ENCODE results near the gene UGT1A9.

UGT1A9 gene

DNA sequence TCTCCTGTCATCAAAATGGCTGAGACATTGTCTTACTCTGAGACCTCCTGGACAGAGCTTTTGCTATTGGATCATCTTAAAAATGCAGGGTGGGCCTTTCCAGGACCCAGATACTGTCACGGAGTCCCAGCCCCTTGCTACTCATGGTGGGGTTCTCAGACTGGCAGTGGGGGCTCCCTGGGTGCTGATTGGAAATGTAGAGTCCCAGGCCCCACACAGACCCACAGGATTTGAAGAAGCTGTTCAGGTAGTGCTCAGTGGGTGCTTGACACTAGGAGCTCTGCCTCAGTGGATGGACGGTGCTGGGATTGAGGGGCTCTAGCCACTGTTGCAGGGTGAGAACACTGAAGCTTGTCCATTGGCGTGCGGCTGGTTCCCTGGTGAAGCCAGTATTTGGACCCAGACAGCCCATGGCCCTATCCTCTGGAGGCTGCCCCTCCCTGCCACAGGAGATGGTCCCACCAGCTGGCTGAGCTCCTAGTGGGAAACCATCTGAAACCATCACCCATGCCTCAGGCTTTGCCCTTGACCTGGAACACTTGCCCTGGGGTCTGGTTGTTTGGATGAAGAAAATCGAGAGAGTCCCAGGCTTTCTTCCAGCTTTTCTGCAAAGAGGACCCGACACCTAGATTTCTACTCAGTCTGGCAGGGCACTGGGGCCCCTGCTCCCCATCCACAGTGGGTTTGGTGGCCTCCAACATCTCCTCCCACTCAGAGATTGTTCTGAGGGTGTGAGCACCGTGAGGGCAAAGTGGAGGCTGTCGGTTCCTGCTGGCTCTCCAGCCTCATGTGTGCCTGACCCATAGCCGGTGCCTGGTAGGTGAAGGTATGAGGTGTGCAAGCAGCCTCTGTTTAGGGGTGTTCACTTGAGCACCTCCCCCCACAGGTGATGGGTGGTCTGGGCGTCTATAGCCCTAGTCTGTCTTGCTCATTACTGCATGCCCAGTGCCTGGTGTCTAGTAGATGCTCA, 136.6 kb downstream of the UGT1A9 start:
- no peaks in the 10 kb centered on the region for H3K36me3 Mint-ChIP-seq
- H3K9me3 Mint-ChIP-seq = no peaks in the 10 kb centered on the region
- DNase-seq (ENCODE audit: low spot score in 2 of 2) = no peak
- no peak for ATAC-seq (ENCODE audit: low read depth)
- no peak overlapping the region for H3K4me3 Mint-ChIP-seq
- H3K27ac Mint-ChIP-seq = no peak overlapping the region
- peaks cover 12% of the 10 kb centered on the region for H3K27me3 Mint-ChIP-seq
- H3K4me1 Mint-ChIP-seq = no peaks in the 10 kb centered on the region

DNA sequence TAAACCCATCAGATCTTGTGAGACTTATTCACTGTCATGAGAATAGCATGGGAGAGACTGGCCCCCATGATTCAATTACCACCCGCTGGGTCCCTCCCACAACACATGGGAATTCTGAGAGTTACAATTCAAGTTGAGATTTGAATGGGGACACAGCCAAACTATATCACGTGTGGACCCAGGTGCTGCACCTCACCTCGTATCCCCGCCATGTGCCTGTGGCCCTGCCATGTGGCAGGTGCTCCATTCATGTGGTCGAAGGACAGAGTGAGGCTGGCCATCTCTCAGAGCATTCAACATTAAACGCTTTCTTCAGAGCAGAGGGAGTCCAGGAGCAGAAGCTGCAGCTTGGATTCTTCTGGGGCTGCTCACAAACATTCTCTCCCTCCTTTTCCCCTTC, 138.7 kb downstream of the UGT1A9 start:
- no peaks in the 10 kb centered on the region for H3K9me3 Mint-ChIP-seq

DNA sequence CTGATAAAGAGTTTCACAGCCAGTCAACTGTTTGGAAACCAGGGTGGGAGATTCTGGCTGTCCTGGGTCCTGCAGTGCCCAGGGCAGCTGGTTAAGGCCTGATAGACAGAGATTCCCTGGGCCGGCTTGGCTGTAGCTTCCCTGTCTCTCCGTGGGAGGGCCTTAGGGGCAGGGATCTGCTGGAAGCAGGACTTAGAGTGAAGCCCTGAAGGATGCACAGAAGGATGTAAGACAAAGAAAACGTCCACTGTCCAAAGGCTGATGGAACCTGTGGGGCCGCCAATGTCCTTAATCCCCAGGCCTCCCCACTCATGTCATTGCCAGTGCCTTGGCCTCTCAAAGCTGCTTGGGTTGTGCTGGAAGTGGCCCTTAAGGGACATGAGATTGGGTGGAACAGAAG, 139.4 kb downstream of the UGT1A9 start:
- DNase-seq (ENCODE audit: low spot score in 2 of 2) = no peak
- no peak for ATAC-seq (ENCODE audit: low read depth)
- Mint-ChIP-seq H3K36me3 (no peaks in the 10 kb centered on the region), H3K4me1 (no peaks in the 10 kb centered on the region), H3K27me3 (peaks cover 8% of the 10 kb centered on the region), H3K27ac (no peak overlapping the region), H3K9me3 (no peaks in the 10 kb centered on the region), H3K4me3 (no peak overlapping the region)

More for the DNA sequence above, 138.7 kb downstream of the UGT1A9 start:
- DNase-seq (ENCODE audit: low spot score in 2 of 2) (no peak), ATAC-seq (ENCODE audit: low read depth) (no peak)
- Mint-ChIP-seq H3K4me3 (no peak overlapping the region), H3K4me1 (no peaks in the 10 kb centered on the region), H3K36me3 (no peaks in the 10 kb centered on the region), H3K27me3 (peaks cover 8% of the 10 kb centered on the region), H3K27ac (no peak overlapping the region)

DNA sequence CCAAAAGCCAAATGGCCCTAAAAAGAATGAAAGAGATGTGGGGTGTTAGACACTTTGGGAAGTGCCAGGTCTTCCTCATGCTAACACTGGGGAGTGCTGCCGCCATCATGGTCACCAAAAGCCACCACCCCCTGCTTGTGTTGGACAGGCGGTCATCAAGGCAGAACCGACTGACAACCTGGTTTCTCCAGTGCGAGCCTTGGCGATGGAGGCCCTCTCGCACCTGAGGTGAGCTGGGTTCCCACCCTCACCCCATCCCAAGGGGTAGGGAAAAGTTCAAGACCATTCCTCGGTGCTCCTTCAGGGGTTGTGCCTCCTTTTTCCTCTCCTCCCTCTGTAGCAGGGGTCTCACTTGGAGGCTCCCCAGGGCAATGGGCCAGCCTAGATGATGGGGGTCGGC, 140.0 kb downstream of the UGT1A9 start:
- Mint-ChIP-seq H3K36me3 (no peaks in the 10 kb centered on the region), H3K9me3 (no peaks in the 10 kb centered on the region), H3K4me1 (no peaks in the 10 kb centered on the region), H3K4me3 (no peak overlapping the region), H3K27me3 (peaks cover 8% of the 10 kb centered on the region), H3K27ac (no peak overlapping the region)
- DNase-seq (ENCODE audit: low spot score in 2 of 2) (no peak), ATAC-seq (ENCODE audit: low read depth) (no peak)

DNA sequence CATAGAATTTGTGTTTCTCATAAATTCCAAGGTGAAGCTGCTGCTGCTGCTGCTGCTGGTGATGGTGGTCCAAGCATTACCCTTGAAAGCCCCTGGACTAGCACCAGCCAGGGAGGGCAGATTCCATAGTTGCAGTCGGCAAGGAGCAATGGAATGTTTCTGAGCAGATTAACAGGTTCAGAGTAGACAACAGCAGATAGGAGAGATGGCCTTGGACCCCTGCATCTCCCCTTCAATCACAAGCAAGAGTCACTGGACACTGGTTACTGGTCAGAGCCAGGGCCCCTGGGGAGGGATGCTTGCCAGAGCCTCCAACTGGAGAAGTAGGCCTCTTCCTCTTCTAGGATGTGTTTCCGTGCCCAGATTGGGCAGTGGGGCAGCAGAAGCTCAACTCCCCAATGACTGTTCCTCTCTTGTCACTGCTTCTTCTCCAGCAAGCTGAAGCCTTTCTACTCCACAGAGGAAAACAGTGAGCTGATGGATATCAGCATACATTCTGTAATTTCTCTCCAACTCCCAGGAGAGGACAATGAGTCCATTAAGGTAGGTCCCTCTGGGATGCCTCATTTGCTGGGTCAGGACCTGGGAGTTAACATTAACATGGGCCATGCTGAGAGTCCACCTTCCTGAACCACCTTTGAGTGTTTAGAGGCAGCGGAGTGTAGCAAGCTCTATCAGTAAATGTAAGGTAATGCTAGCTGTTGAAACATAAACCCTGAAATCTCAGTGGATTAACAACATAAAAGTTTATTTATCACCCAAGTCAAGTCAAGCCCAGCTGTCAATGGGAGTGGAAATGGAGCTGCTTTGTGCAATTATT, 141.7 kb downstream of the UGT1A9 start:
- Mint-ChIP-seq H3K27ac (no peak overlapping the region), H3K36me3 (no peaks in the 10 kb centered on the region), H3K4me1 (no peaks in the 10 kb centered on the region), H3K27me3 (peaks cover 13% of the 10 kb centered on the region), H3K4me3 (no peak overlapping the region), H3K9me3 (no peaks in the 10 kb centered on the region)
- DNase-seq (ENCODE audit: low spot score in 2 of 2) (no peak), ATAC-seq (ENCODE audit: low read depth) (no peak)

DNA sequence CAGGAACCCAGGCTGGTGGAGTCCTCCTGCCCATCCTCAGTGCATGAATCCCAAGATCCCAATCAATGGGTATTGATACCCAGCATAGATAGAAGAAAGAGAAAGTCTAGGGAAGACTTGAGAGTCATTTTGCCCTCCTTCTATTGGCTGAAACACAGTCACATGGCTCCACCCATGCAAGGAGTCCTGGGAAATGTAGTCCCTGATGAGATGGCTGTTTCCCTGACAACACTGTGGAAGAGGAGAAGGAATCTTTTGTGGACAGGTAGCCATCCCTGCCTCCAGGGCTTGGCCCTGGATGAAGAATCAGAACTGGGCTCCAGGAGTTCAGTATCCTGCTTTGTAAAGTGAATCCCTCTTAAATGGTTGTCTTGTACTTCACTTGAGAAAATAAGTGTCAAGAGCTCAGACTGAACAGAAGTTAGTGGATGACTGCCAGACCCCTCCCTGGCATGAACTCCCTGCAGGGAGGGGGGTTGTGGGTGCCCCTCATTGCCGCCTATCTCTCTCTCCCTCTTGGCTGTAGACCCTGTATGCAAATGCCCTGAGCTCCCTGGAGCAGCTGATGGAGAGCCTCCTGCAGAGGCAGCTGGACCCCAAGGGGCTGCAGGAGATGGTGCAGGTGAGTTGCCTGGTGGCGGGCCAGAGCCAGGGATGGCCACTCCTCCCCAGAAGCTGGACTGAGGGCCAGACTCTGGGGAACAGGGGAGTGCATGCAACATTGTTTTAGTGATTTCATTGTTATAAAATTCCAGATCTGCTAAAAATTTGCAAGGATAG, 142.5 kb downstream of the UGT1A9 start:
- Mint-ChIP-seq H3K27ac (no peak overlapping the region), H3K4me1 (no peaks in the 10 kb centered on the region), H3K4me3 (no peak overlapping the region), H3K27me3 (peaks cover 16% of the 10 kb centered on the region), H3K36me3 (no peaks in the 10 kb centered on the region), H3K9me3 (no peaks in the 10 kb centered on the region)
- no peak for ATAC-seq (ENCODE audit: low read depth)
- no peak for DNase-seq (ENCODE audit: low spot score in 2 of 2)

DNA sequence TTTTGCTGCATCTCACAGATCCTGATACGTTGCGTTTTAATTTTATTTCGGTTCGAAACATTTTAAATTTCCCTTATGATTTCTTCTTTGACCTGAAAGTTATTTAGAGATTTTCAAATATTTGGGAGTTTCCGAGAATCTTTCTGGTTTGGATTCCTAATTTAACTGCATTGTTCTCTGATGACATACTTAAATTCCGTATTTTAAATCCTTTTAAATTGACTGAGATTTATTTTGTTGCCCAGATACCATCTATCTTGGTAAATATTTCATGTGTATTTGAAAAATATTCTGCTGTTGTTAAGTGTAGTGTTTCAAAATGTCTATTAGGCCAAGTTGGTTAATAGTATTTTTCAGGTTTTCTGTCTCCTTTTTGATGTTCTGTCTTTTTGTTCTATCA, 144.2 kb downstream of the UGT1A9 start:
- no peak for ATAC-seq (ENCODE audit: low read depth)
- H3K36me3 Mint-ChIP-seq = no peaks in the 10 kb centered on the region
- H3K27ac Mint-ChIP-seq = no peak overlapping the region

DNA sequence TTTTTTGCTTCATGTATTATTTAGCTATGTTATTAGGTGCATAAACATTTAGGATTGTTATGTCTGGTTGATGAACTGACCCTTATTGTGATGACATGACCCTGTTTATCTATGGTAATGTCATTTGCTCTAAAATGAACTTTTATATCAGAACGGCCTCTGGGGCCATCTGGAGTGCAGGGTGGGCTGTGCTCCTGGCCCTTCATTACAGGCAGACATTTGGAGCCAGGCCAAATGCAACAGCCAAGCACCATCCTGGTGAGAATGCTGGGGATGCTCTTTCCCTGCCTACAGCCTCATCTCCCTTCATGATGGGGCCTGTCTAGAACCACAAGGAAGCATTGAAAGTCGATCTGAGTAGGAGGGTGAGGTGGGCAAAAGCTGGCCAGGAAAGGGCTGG, 144.6 kb downstream of the UGT1A9 start:
- H3K27ac Mint-ChIP-seq = no peak overlapping the region
- DNase-seq (ENCODE audit: low spot score in 2 of 2) (no peak), ATAC-seq (ENCODE audit: low read depth) (no peak)
- no peak overlapping the region for H3K4me3 Mint-ChIP-seq
- H3K4me1 Mint-ChIP-seq = no peaks in the 10 kb centered on the region
- H3K27me3 Mint-ChIP-seq = peaks cover 13% of the 10 kb centered on the region
- no peaks in the 10 kb centered on the region for H3K9me3 Mint-ChIP-seq
- H3K36me3 Mint-ChIP-seq = no peaks in the 10 kb centered on the region

More for the DNA sequence above, 144.2 kb downstream of the UGT1A9 start:
- H3K27me3 Mint-ChIP-seq = peaks cover 13% of the 10 kb centered on the region
- H3K4me3 Mint-ChIP-seq = no peak overlapping the region
- no peaks in the 10 kb centered on the region for H3K9me3 Mint-ChIP-seq
- DNase-seq (ENCODE audit: low spot score in 2 of 2) = no peak
- no peaks in the 10 kb centered on the region for H3K4me1 Mint-ChIP-seq

DNA sequence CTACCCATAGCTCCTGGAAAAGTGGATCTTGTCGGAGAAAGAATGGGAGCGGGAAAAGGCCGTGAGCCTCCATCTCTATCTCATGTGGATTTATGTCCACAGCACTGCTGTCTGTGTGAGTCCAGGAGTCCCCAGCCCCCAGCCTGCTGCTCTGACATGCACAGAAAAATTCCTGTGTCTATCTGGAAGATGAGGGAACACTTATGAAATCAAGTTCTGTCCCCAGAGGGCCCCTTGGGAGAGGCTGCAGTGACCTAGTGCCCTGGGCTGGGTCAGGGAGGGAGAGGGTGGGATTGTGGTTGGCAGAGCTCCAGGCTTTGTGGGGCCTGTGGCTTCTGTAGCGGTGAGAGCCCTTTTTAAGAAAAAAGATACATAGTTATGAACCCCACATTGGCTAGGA, 145.1 kb downstream of the UGT1A9 start:
- no peak overlapping the region for H3K27ac Mint-ChIP-seq
- DNase-seq (ENCODE audit: low spot score in 2 of 2) = no peak
- H3K9me3 Mint-ChIP-seq = no peaks in the 10 kb centered on the region
- no peaks in the 10 kb centered on the region for H3K36me3 Mint-ChIP-seq
- no peaks in the 10 kb centered on the region for H3K4me1 Mint-ChIP-seq
- no peak overlapping the region for H3K4me3 Mint-ChIP-seq
- H3K27me3 Mint-ChIP-seq = peaks cover 13% of the 10 kb centered on the region
- ATAC-seq (ENCODE audit: low read depth) = no peak

DNA sequence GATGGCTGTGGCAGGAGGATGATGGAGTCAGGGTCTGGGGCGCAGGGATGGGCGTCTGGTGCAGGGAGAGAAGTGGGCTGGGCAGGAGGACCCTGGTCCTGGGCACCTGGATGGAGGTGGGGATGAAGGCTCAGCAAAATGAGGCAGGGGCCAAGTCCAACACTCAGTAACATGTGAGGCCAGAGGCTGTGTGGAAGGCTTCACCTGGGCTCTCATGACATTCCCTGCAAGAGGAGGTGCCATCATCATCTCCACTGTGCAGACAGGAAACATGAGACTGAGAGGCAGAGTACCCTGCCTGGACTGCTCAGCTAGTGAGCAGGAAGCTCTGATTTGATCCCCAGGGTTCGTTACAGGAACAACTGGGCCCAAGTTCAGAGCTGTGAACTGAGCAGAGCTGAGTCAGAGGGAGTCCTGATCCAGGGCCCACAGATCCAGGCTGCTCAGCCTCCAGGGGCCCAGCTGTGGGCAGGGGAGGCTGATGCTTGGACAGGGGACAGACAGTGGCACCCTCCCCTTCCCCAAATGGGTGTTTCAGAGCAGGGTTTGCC, 145.7 kb downstream of the UGT1A9 start:
- H3K4me3 Mint-ChIP-seq = no peak overlapping the region
- no peak for ATAC-seq (ENCODE audit: low read depth)
- no peak for DNase-seq (ENCODE audit: low spot score in 2 of 2)
- H3K27me3 Mint-ChIP-seq = peaks cover 11% of the 10 kb centered on the region
- H3K36me3 Mint-ChIP-seq = no peaks in the 10 kb centered on the region
- H3K4me1 Mint-ChIP-seq = no peaks in the 10 kb centered on the region
- no peaks in the 10 kb centered on the region for H3K9me3 Mint-ChIP-seq
- no peak overlapping the region for H3K27ac Mint-ChIP-seq

DNA sequence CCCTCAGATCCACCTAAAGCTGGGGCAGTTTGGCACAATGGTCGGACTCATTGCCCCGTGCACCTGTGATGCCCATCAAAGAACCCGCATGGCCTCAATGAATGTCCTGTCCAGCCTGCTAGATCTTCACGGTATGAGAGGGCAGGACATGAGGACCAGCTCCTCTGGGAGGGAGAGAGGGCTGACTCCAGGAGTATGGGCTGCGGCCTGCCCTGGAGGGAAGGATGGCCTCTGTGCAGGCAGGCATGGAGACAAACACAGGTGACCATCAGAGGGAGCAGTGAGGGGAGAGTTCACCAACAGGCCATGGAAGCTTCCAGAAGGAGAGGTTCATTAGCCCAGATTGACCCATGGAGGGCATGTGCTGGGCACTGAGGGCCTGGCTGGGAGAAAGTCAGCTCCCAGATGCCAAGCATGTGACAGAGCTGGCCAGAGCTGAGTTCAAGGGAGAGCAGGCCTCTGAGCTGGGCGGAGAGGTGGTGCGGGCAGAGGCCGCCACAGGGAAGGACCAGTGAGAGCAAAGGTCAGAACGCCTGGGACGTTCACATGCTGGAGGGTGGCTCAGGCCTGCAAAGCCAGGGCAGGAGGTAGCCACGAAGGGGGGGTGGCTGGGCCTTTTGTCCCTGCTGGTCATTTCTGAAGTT, 146.4 kb downstream of the UGT1A9 start:
- ATAC-seq (ENCODE audit: low read depth) (no peak), DNase-seq (ENCODE audit: low spot score in 2 of 2) (no peak)
- H3K4me3 Mint-ChIP-seq = no peak overlapping the region
- peaks cover 11% of the 10 kb centered on the region for H3K27me3 Mint-ChIP-seq
- H3K36me3 Mint-ChIP-seq = no peaks in the 10 kb centered on the region
- H3K9me3 Mint-ChIP-seq = no peaks in the 10 kb centered on the region
- H3K4me1 Mint-ChIP-seq = no peaks in the 10 kb centered on the region
- H3K27ac Mint-ChIP-seq = no peak overlapping the region

DNA sequence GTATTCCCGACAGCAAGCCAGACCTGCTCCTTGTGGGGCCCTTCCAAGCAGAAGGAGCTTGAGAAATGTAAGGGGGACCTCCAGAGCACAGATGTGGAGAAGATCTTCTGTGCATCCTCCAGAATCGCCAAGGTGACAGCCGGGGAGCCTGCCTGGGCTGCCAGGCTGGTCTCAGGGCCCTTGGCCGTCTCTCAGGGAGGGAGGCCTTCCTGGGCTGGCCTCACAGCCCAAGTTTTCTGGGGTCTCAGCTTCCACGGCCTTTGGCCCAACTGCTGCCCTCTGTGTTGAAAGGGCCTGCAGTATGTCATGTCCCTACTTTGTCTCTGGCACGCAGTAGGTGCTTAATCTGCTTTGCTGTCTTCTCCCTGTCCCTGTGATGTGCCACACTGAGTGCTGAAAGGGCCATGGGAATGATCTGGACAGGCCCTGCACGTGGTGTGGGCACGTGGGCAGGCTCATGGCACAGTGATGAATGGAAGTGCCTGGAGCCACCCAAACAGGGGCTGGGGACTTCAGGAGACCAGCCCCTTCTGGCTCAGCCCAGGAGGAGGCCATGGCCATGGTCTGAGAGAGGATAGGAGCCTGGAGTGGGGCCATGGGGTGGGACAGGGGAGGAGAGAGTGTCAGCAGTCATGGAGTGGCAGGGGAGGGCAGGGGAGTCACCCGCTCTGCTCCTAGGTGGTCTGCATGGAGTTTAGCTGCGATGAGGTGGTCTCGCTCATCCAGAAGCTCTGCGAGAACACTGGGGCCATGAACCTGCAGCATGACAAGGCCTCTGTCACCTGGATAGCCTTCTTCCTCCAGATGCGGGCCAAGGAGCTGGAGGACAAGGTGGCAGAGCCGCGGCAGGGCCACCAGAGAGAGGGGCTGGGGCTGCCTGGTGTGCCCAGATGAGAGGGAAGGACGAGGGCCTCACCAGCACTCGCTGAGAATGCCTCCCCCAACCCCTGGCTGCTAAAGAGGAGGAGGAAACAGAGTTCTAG, 147.2 kb downstream of the UGT1A9 start:
- Mint-ChIP-seq H3K36me3 (no peaks in the 10 kb centered on the region), H3K4me1 (no peaks in the 10 kb centered on the region), H3K27ac (no peak overlapping the region), H3K27me3 (peaks cover 11% of the 10 kb centered on the region), H3K9me3 (no peaks in the 10 kb centered on the region), H3K4me3 (no peak overlapping the region)
- DNase-seq (ENCODE audit: low spot score in 2 of 2) (no peak), ATAC-seq (ENCODE audit: low read depth) (no peak)

All from memory B cell (primary cell).